Ovary (tissue), 3 donors: ENCODE results near the gene FRY.

ENCODE experiments used
- CTCF ChIP-seq, 3 donors: fragments of 450-650 bp in 2 of 3; fragments of 200-600 bp in 1 of 3; IDR thresholded peaks; one replicate each; pipeline versions ENCODE4 v1.5.1 to v1.8.0; 2016 to 2022; ENCODE audit warnings: antibody characterized with exemption in 3 of 3, mild to moderate bottlenecking in 1 of 3
- EP300 ChIP-seq: sonication (generic); formaldehyde crosslinking; IDR thresholded peaks from one replicate; pipeline ENCODE4 v1.6.1; 2017; ENCODE audit warnings: antibody characterized with exemption
- POLR2A ChIP-seq: fragments of 450-650 bp; IDR thresholded peaks from one replicate; pipeline ENCODE4 v1.6.1; 2017; ENCODE audit warnings: antibody characterized with exemption, mild to moderate bottlenecking, moderate library complexity
- donor health status: DM: no; HTN: no; CAD: no.

GRCh38 chr13:32224916-32225315 lies 193.3 kb downstream of the FRY start:
- TF ChIP-seq CTCF (IDR thresholded peaks at IDR 0.05) (no peak), POLR2A (no peak), EP300 (no peak)
